Stomach smooth muscle (tissue), 2 donors: ENCODE data around the gene OR6K3.

Experiments
- H3K27ac ChIP-seq: one replicate; pipeline ENCODE4 v1.7.0; 2013; ENCODE audit warnings: mild to moderate bottlenecking, low read length, inconsistent platforms
- H3K27me3 ChIP-seq, 2 donors: one replicate each; pipeline ENCODE4 v1.7.0; 2013; ENCODE audit warnings: low read length in 2 of 2; ENCODE audit not compliant: insufficient read depth in 2 of 2, control insufficient read depth in 1 of 2
- H3K36me3 ChIP-seq, 2 donors: one replicate each; pipeline ENCODE4 v1.7.0; 2013; ENCODE audit warnings: low read length in 2 of 2; ENCODE audit not compliant: control insufficient read depth in 2 of 2, insufficient read depth in 2 of 2
- H3K4me1 ChIP-seq: one replicate; pipeline ENCODE4 v1.7.0; 2013; ENCODE audit warnings: low read length; ENCODE audit not compliant: control insufficient read depth, insufficient read depth
- H3K4me3 ChIP-seq, 2 donors: one replicate each; pipeline ENCODE4 v1.7.0; 2013; ENCODE audit warnings: low read length in 2 of 2
- H3K9ac ChIP-seq, 2 donors: one replicate each; pipeline ENCODE4 v1.7.0; 2013; ENCODE audit warnings: low read length in 2 of 2, mild to moderate bottlenecking in 1 of 2
- H3K9me3 ChIP-seq, 2 donors: one replicate each; pipeline ENCODE4 v1.7.0; 2013; ENCODE audit warnings: low read length in 2 of 2; ENCODE audit not compliant: control insufficient read depth in 2 of 2
- donor health status: healthy.
- donor health status: Pancreatic carcinoma.

OR6K3 gene, protein sequence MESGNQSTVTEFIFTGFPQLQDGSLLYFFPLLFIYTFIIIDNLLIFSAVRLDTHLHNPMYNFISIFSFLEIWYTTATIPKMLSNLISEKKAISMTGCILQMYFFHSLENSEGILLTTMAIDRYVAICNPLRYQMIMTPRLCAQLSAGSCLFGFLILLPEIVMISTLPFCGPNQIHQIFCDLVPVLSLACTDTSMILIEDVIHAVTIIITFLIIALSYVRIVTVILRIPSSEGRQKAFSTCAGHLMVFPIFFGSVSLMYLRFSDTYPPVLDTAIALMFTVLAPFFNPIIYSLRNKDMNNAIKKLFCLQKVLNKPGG

DNA sequence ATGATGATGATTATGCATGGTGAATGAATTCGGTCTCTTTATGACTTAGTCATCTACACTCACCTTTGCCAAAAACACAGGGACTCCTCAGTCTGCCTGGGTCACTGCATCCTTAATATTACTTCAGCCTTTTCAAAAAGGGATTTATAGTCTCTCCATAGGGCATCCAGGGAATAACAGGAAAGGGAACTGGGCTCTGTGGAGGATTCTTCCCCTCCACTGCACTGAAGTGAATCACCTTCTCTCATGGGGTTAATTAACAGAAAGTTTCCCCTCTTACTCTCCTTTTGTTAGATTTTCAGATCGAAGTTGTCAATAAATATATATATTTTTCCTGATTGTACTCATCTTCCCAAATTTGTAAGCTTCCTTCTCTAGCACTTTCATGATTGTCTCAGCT, at the start of gene OR6K3:
TSS of gene OR6K3 (minus strand) at position 101 of the 400 bp plus-strand sequence. CDS start 2,605 bp downstream, outside the sequence.
- Histone ChIP-seq H3K27ac (no peak within 1 kb of the TSS), H3K9ac (no peak within 1 kb of the TSS), H3K4me1 (no peaks in the 10 kb centered on the region), H3K36me3 (no peaks in the 10 kb centered on the region), H3K9me3 (no peaks in the 10 kb centered on the region), H3K4me3 (no peak within 1 kb of the TSS), H3K27me3 (no peaks in the 10 kb centered on the region)

GRCh38 chr1:158754420-158754819, 33.9 kb upstream of the OR6K3 start, which contains the start of gene OR6K6:
OR6K6 (plus strand) TSS chr1:158754720; CDS start chr1:158754888, 168 bp downstream.
- Histone ChIP-seq H3K36me3 (no peaks in the 10 kb centered on the region), H3K27ac (no peak within 1 kb of the TSS), H3K9ac (no peak within 1 kb of the TSS), H3K4me3 (no peak within 1 kb of the TSS), H3K9me3 (no peaks in the 10 kb centered on the region), H3K27me3 (no peaks in the 10 kb centered on the region), H3K4me1 (no peaks in the 10 kb centered on the region)

GRCh38 chr1:158752155-158752712, 31.7 kb upstream of the OR6K3 start:
- H3K36me3 ChIP-seq = no peaks in the 10 kb centered on the region

DNA sequence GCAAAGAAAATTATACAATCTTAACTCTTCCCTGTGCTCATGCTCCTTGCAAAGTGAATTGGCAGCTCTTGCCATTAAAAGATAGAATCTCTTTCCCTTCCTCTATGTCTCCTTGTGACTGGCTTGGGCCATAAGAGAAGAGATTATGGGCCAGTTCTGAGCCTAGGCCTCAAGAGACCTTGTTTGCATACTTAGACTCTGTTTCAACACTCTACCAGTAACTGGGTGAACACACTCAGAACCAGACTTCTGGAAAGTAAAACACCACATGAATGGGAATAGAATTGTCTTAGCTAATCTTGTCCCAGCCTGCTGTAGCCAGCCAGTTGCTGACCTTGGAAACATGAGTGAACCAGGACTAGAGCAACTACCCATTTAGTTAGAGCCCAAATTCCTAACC, 15.3 kb upstream of the OR6K3 start:
- Histone ChIP-seq H3K36me3 (no peaks in the 10 kb centered on the region), H3K4me1 (no peaks in the 10 kb centered on the region), H3K27me3 (no peaks in the 10 kb centered on the region), H3K9me3 (no peaks in the 10 kb centered on the region), H3K4me3 (no peak overlapping the region), H3K9ac (no peak overlapping the region), H3K27ac (no peak overlapping the region)

More at GRCh38 chr1:158752155-158752712, 31.7 kb upstream of the OR6K3 start:
- Histone ChIP-seq H3K4me3 (no peak overlapping the region), H3K9me3 (no peaks in the 10 kb centered on the region), H3K9ac (no peak overlapping the region), H3K27ac (no peak overlapping the region), H3K4me1 (no peaks in the 10 kb centered on the region), H3K27me3 (no peaks in the 10 kb centered on the region)

GRCh38 chr1:158732524-158732923, 12.0 kb upstream of the OR6K3 start:
- no peak overlapping the region for H3K4me3 ChIP-seq
- no peaks in the 10 kb centered on the region for H3K27me3 ChIP-seq
- no peaks in the 10 kb centered on the region for H3K36me3 ChIP-seq
- no peak overlapping the region for H3K27ac ChIP-seq
- no peaks in the 10 kb centered on the region for H3K9me3 ChIP-seq
- no peak overlapping the region for H3K9ac ChIP-seq
- no peaks in the 10 kb centered on the region for H3K4me1 ChIP-seq

- Histone ChIP-seq H3K9ac (no peak overlapping the region), H3K27ac (no peak overlapping the region), H3K27me3 (no peaks in the 10 kb centered on the region), H3K36me3 (no peaks in the 10 kb centered on the region), H3K9me3 (no peaks in the 10 kb centered on the region), H3K4me3 (no peak overlapping the region), H3K4me1 (no peaks in the 10 kb centered on the region)
Observed at GRCh38 chr1:158731707-158732106, 11.2 kb upstream of the OR6K3 start.

DNA sequence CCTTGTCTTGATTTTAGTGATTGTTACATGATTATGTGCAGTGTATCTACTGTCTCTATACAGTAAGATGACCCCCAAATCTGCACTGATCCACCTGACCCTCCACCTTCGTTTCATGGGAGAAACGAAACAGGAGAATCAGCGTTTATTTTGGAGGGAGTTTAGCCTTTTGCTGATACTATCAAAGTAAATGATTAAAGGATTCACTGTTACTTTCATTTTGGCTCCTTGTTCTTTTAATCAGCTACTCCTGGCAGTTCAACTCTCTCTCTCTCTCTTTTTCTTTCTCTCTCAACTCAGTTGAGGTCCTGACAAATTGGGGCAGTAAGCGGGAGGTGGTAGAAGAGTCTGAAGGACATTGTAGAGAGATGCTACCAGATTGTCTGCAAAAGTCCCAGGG, 9.9 kb upstream of the OR6K3 start:
- no peak overlapping the region for H3K9ac ChIP-seq
- H3K4me1 ChIP-seq = no peaks in the 10 kb centered on the region
- H3K4me3 ChIP-seq = no peak overlapping the region
- H3K27me3 ChIP-seq = no peaks in the 10 kb centered on the region
- H3K9me3 ChIP-seq = no peaks in the 10 kb centered on the region
- H3K36me3 ChIP-seq = no peaks in the 10 kb centered on the region
- H3K27ac ChIP-seq = no peak overlapping the region

DNA sequence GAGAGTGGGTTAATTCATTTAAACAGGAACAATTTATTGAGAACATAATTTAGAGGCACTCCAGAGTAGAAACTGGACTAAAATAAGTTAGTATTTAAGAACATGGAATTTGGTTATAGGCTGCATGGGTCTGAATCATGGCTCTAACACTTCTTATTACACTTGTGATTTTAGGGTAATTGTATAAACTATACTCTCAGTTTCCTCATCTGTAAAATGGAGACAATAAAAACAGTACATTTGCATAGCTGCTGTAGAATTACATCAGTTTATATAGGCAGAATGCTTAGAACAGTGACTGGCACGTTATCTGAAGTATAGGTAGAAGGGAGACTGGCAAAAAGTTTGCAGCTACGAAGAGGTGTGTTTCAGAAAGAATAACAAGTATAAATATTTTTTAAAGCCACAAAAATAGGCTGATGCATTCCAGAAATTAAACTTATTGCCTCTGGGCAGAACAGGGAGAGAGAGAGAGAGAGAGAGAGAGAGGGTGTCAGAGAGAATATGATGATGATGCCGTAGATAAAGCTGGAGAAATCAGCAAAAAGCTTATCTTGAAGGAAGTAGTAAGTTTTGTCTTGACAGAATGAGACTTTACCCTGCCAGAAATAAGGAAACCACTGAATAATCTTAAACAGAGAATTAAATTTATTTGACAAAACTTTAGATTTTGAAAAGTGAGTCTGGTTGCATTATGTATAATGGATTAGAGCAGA, 8.1 kb upstream of the OR6K3 start:
- Histone ChIP-seq H3K9ac (no peak overlapping the region), H3K27ac (no peak overlapping the region), H3K4me3 (no peak overlapping the region), H3K4me1 (no peaks in the 10 kb centered on the region), H3K9me3 (no peaks in the 10 kb centered on the region), H3K27me3 (no peaks in the 10 kb centered on the region), H3K36me3 (no peaks in the 10 kb centered on the region)

GRCh38 chr1:158724442-158724841, 3.9 kb upstream of the OR6K3 start:
- Histone ChIP-seq H3K27me3 (no peaks in the 10 kb centered on the region), H3K9me3 (no peaks in the 10 kb centered on the region), H3K27ac (no peak overlapping the region), H3K4me1 (no peaks in the 10 kb centered on the region), H3K4me3 (no peak overlapping the region), H3K9ac (no peak overlapping the region), H3K36me3 (no peaks in the 10 kb centered on the region)

GRCh38 chr1:158719664-158720063, 856 bp downstream of the OR6K3 start:
- no peaks in the 10 kb centered on the region for H3K9me3 ChIP-seq
- H3K4me1 ChIP-seq = no peaks in the 10 kb centered on the region
- no peak overlapping the region for H3K4me3 ChIP-seq

DNA sequence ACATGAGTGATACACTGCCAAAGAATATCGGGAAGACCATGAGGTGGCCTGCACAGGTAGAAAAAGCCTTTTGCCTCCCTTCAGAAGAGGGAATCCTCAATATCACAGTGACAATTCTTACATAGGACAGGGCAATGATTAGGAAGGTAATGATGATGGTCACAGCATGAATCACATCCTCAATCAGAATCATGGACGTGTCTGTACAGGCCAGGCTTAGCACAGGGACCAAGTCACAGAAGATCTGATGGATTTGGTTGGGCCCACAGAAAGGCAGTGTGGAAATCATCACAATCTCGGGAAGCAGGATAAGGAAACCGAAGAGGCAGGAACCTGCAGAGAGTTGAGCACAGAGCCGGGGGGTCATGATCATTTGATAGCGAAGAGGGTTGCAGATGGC, 3.2 kb downstream of the OR6K3 start:
- Histone ChIP-seq H3K27ac (no peak overlapping the region), H3K4me3 (no peak overlapping the region), H3K4me1 (no peaks in the 10 kb centered on the region), H3K9ac (no peak overlapping the region), H3K9me3 (no peaks in the 10 kb centered on the region), H3K36me3 (no peaks in the 10 kb centered on the region), H3K27me3 (peaks cover 0 to 3% of the 10 kb centered on the region in 2 donors)

More at GRCh38 chr1:158719664-158720063, 856 bp downstream of the OR6K3 start:
- Histone ChIP-seq H3K36me3 (no peaks in the 10 kb centered on the region), H3K27me3 (no peaks in the 10 kb centered on the region), H3K9ac (no peak overlapping the region), H3K27ac (no peak overlapping the region)
